ENCODE measurements around the gene SPOCK3.

SPOCK3 gene

DNA sequence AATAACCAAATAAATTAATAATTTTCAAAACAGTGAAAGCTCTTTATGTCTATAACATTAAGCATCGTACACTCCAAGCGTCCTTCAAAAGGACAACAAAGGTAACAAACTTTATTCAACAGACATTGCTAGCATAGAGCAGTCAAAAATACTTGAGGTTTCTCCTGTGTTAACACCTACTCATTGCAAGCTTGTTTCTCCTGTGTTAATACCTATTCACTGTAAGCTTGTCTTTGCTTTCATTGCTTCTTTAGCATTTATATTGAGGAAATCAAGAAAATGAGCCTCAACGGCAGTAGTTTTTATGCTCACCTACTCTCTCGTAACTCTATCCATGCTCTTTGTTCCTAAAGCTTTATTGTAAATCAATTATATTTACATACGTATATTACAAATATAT lies 3.5 kb downstream of the SPOCK3 start:
- H3K27ac ChIP-seq (ENCODE audit: low read length), result no peak overlapping the region

DNA sequence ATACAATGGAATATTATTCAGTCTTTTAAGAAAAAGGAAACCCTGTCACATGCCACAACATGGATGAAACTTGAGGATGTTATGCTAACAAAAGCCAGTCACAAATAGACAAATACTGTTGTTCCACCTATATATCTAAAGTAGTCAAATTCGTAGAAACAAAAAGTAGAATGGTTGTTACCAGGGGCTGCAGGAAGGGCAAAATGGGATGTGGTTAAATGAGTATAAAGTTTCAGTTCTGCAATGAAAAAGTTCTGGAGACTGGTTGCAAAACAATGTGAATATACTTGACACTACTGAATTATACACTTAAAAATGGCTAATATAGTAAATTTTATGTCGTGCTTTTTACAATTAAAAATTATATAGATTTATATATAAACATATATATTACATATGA lies 12.2 kb downstream of the SPOCK3 start:
- Histone ChIP-seq H3K4me1 (ENCODE audit: control insufficient read depth, insufficient read depth, low read length) (no peaks in the 10 kb centered on the region), H3K36me3 (ENCODE audit: control insufficient read depth, insufficient read depth, low read length) (no peaks in the 10 kb centered on the region), H3K27me3 (ENCODE audit: control insufficient read depth, insufficient read depth, low read length) (no peaks in the 10 kb centered on the region), H3K27ac (ENCODE audit: low read length) (no peak overlapping the region), H3K9me3 (ENCODE audit: control insufficient read depth, insufficient read depth, low read length) (no peaks in the 10 kb centered on the region), H3K4me3 (ENCODE audit: low read length) (no peak overlapping the region)
- DNase-seq (ENCODE audit: low read depth, low spot score), result no peak
- no CpG with 5 or more reads among the region's 2 CpGs for WGBS (ENCODE audit: insufficient coverage, insufficient read length)

More for the DNA sequence above, 3.5 kb downstream of the SPOCK3 start:
- peaks cover 8% of the 10 kb centered on the region; the same call in 1 of the 2 replicates for H3K27me3 ChIP-seq (ENCODE audit: control insufficient read depth, insufficient read depth, low read length)
- no peak overlapping the region for H3K4me3 ChIP-seq (ENCODE audit: low read length)
- 83% methylated on average over 1 of the region's 5 CpGs for WGBS (ENCODE audit: insufficient coverage, insufficient read length)
- no peak for DNase-seq (ENCODE audit: low read depth, low spot score)
- no peaks in the 10 kb centered on the region for H3K36me3 ChIP-seq (ENCODE audit: control insufficient read depth, insufficient read depth, low read length)
- no peaks in the 10 kb centered on the region; the same call in 1 of the 2 replicates for H3K4me1 ChIP-seq (ENCODE audit: control insufficient read depth, insufficient read depth, low read length)
- no peaks in the 10 kb centered on the region for H3K9me3 ChIP-seq (ENCODE audit: control insufficient read depth, insufficient read depth, low read length)

DNA sequence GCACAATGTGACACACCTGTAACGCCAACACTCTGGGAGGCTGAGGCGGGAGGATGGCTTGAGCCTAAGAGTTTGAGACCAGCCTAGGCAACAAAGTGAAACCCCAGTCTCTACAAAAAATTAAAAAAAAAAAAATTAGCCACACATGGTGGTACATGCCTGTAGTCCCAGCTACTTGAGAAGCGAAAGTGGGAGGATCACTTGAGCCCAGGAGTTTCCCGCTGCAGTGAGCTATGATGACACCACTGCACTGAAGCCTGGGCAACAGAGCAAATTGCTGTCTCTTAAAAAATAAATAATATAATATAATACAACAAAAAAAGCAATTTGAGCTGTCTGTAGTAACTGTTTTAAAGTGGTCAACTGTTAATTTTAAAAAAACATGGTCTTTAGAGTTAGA lies 13.2 kb downstream of the SPOCK3 start:
- WGBS (ENCODE audit: insufficient coverage, insufficient read length), result no CpG with 5 or more reads among the region's 4 CpGs
- no peak overlapping the region for H3K4me3 ChIP-seq (ENCODE audit: low read length)
- no peak for DNase-seq (ENCODE audit: low read depth, low spot score)
- H3K36me3 ChIP-seq (ENCODE audit: control insufficient read depth, insufficient read depth, low read length), result no peaks in the 10 kb centered on the region
- no peaks in the 10 kb centered on the region for H3K9me3 ChIP-seq (ENCODE audit: control insufficient read depth, insufficient read depth, low read length)
- no peaks in the 10 kb centered on the region for H3K27me3 ChIP-seq (ENCODE audit: control insufficient read depth, insufficient read depth, low read length)
- no peaks in the 10 kb centered on the region for H3K4me1 ChIP-seq (ENCODE audit: control insufficient read depth, insufficient read depth, low read length)
- H3K27ac ChIP-seq (ENCODE audit: low read length), result no peak overlapping the region

- no peak for DNase-seq (ENCODE audit: low read depth, low spot score)
- Histone ChIP-seq H3K4me3 (ENCODE audit: low read length) (no peak overlapping the region), H3K4me1 (ENCODE audit: control insufficient read depth, insufficient read depth, low read length) (no peaks in the 10 kb centered on the region), H3K36me3 (ENCODE audit: control insufficient read depth, insufficient read depth, low read length) (no peaks in the 10 kb centered on the region), H3K27me3 (ENCODE audit: control insufficient read depth, insufficient read depth, low read length) (no peaks in the 10 kb centered on the region), H3K27ac (ENCODE audit: low read length) (no peak overlapping the region), H3K9me3 (ENCODE audit: control insufficient read depth, insufficient read depth, low read length) (no peaks in the 10 kb centered on the region)
- WGBS (ENCODE audit: insufficient coverage, insufficient read length), result 100% methylated on average over 1 of the region's 3 CpGs
Observed at GRCh38 chr4:167218022-167218608, 16.2 kb downstream of the SPOCK3 start.

DNA sequence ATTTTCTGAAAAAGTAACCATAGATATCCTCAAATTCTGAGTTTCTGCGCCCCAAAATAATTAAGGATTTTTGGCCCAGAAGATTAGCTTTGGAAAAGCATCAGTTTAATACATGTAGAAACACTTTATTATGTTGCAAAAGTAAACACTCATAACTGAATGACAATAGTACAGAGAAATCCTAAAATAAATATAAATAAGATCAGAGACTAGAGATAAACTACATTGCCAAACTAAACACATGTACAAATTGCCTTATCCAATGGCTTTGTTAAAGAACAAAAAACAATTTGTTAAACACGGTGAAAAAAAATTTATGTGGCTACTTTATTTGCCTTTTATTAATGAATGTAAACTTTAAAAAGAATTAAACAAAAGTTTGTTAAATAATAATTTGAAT lies 17.5 kb downstream of the SPOCK3 start:
- Histone ChIP-seq H3K27me3 (ENCODE audit: control insufficient read depth, insufficient read depth, low read length) (no peaks in the 10 kb centered on the region), H3K4me3 (ENCODE audit: low read length) (no peak overlapping the region), H3K27ac (ENCODE audit: low read length) (no peak overlapping the region), H3K4me1 (ENCODE audit: control insufficient read depth, insufficient read depth, low read length) (no peaks in the 10 kb centered on the region), H3K36me3 (ENCODE audit: control insufficient read depth, insufficient read depth, low read length) (no peaks in the 10 kb centered on the region), H3K9me3 (ENCODE audit: control insufficient read depth, insufficient read depth, low read length) (no peaks in the 10 kb centered on the region)
- DNase-seq (ENCODE audit: low read depth, low spot score), result no peak
- WGBS (ENCODE audit: insufficient coverage, insufficient read length), result no CpG with 5 or more reads among the region's 2 CpGs

DNA sequence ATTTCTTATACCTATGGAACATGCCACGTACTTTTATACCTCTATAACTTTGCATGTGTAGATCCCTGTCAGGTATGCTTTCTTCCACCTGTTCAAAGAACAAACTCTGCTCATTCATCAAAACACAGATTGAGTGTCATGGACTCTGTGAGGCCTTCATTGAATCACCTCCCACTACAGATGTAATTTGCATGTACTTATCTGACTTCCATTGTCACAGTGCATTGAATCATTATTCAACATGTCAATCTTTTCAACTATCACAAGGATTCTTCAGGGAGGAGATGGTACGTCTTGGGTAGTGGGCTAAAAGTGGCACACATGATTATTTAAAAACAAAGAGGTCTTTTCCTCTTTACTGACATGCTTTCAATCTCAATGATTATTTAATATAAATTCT lies 24.1 kb downstream of the SPOCK3 start:
- Histone ChIP-seq H3K4me1 (ENCODE audit: control insufficient read depth, insufficient read depth, low read length) (no peaks in the 10 kb centered on the region), H3K27ac (ENCODE audit: low read length) (no peak overlapping the region), H3K9me3 (ENCODE audit: control insufficient read depth, insufficient read depth, low read length) (no peaks in the 10 kb centered on the region), H3K4me3 (ENCODE audit: low read length) (no peak overlapping the region), H3K36me3 (ENCODE audit: control insufficient read depth, insufficient read depth, low read length) (no peaks in the 10 kb centered on the region), H3K27me3 (ENCODE audit: control insufficient read depth, insufficient read depth, low read length) (no peaks in the 10 kb centered on the region)
- 100% methylated on average over 1 of the region's 2 CpGs for WGBS (ENCODE audit: insufficient coverage, insufficient read length)
- DNase-seq (ENCODE audit: low read depth, low spot score), result no peak

DNA sequence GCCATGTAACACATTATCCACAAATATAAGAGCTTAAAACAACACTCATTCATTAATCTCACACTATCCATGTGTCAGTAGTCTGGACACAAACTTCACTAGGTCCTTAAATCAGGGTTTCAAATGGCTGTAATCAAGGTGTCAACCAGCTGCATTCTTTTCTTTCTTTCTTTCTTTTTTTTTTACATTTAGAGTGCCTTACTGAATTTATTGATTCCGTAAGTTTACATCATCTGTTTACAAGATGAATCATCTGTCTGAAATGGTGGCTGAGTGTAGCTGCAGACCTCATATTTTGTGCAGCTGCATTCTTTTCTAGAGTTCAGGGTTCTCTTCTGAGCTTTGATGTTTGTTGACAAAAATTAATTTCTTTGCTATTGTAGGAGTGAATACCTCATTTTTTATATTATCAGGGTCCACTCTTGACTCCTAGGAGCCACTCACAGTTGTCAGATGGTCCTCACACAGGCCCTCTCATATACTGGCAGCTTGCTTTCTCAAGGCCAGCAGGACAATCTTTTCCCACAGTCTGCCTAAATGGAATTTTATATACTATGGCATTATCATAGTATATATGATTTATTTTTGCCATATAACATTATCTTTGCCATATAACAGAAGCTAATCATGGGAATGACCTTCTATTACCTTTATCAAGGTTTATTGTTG lies 37.8 kb downstream of the SPOCK3 start:
- no peaks in the 10 kb centered on the region for H3K27me3 ChIP-seq (ENCODE audit: control insufficient read depth, insufficient read depth, low read length)
- no peak overlapping the region for H3K27ac ChIP-seq (ENCODE audit: low read length)
- no peak for DNase-seq (ENCODE audit: low read depth, low spot score)
- no CpG with 5 or more reads among the region's 1 CpG for WGBS (ENCODE audit: insufficient coverage, insufficient read length)
- H3K4me1 ChIP-seq (ENCODE audit: control insufficient read depth, insufficient read depth, low read length), result no peaks in the 10 kb centered on the region
- no peak overlapping the region for H3K4me3 ChIP-seq (ENCODE audit: low read length)
- no peaks in the 10 kb centered on the region for H3K36me3 ChIP-seq (ENCODE audit: control insufficient read depth, insufficient read depth, low read length)
- no peaks in the 10 kb centered on the region for H3K9me3 ChIP-seq (ENCODE audit: control insufficient read depth, insufficient read depth, low read length)

DNA sequence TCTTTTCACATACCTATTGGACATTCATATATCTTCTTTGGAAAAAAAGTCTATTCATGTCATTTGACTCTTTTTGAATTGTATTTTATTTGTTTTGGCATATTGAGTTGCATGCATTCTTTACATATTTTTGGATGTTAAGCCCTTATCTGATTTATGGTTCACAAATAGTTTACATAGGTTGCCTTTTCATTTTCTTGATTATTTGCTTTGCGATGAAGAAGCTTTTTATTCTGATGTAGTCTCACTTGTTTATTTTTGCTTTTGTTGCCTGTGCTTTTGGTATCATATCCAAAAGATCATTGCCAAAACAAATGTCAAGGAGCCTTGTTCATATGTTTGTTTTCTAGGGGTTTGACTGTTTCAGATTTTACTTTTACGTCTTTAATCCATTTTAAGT lies 43.9 kb downstream of the SPOCK3 start:
- no peak for DNase-seq (ENCODE audit: low read depth, low spot score)
- Histone ChIP-seq H3K36me3 (ENCODE audit: control insufficient read depth, insufficient read depth, low read length) (no peaks in the 10 kb centered on the region), H3K9me3 (ENCODE audit: control insufficient read depth, insufficient read depth, low read length) (no peaks in the 10 kb centered on the region), H3K27ac (ENCODE audit: low read length) (no peak overlapping the region), H3K4me3 (ENCODE audit: low read length) (no peak overlapping the region), H3K27me3 (ENCODE audit: control insufficient read depth, insufficient read depth, low read length) (no peaks in the 10 kb centered on the region), H3K4me1 (ENCODE audit: control insufficient read depth, insufficient read depth, low read length) (no peaks in the 10 kb centered on the region)
- no CpG with 5 or more reads among the region's 2 CpGs for WGBS (ENCODE audit: insufficient coverage, insufficient read length)

- no peak overlapping the region for H3K4me3 ChIP-seq (ENCODE audit: low read length)
- no peak overlapping the region for H3K27ac ChIP-seq (ENCODE audit: low read length)
- no peaks in the 10 kb centered on the region for H3K4me1 ChIP-seq (ENCODE audit: control insufficient read depth, insufficient read depth, low read length)
- no peak for DNase-seq (ENCODE audit: low read depth, low spot score)
- H3K9me3 ChIP-seq (ENCODE audit: control insufficient read depth, insufficient read depth, low read length), result no peaks in the 10 kb centered on the region
- H3K27me3 ChIP-seq (ENCODE audit: control insufficient read depth, insufficient read depth, low read length), result no peaks in the 10 kb centered on the region
- no CpG with 5 or more reads among the region's 3 CpGs for WGBS (ENCODE audit: insufficient coverage, insufficient read length)
- no peaks in the 10 kb centered on the region for H3K36me3 ChIP-seq (ENCODE audit: control insufficient read depth, insufficient read depth, low read length)
Observed at GRCh38 chr4:167185465-167185864, 48.8 kb downstream of the SPOCK3 start.

DNA sequence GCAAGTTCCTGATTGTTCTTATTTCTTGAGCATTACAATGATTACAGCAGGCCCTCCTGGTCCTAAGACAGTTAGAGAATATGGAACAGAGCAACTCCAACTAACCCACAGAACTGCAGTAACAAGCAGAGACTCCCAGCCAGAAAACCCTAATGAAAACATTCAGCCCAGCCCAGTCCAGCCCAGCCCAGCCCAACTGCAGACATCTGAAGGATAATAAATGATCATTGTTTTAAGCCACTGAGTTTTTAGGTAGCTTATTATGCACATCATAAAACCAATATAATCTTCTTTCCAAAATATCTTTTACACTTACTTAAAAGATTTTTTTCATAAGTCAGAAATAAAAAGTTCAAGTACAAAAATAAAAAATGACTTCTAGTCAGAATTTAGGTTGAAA lies 51.3 kb downstream of the SPOCK3 start:
- Histone ChIP-seq H3K27ac (ENCODE audit: low read length) (no peak overlapping the region), H3K4me3 (ENCODE audit: low read length) (no peak overlapping the region), H3K36me3 (ENCODE audit: control insufficient read depth, insufficient read depth, low read length) (no peaks in the 10 kb centered on the region), H3K9me3 (ENCODE audit: control insufficient read depth, insufficient read depth, low read length) (no peaks in the 10 kb centered on the region), H3K27me3 (ENCODE audit: control insufficient read depth, insufficient read depth, low read length) (no peaks in the 10 kb centered on the region), H3K4me1 (ENCODE audit: control insufficient read depth, insufficient read depth, low read length) (no peaks in the 10 kb centered on the region)
- DNase-seq (ENCODE audit: low read depth, low spot score), result no peak

- Histone ChIP-seq H3K4me1 (ENCODE audit: control insufficient read depth, insufficient read depth, low read length) (no peaks in the 10 kb centered on the region), H3K27me3 (ENCODE audit: control insufficient read depth, insufficient read depth, low read length) (no peaks in the 10 kb centered on the region), H3K27ac (ENCODE audit: low read length) (no peak overlapping the region), H3K36me3 (ENCODE audit: control insufficient read depth, insufficient read depth, low read length) (no peaks in the 10 kb centered on the region), H3K9me3 (ENCODE audit: control insufficient read depth, insufficient read depth, low read length) (no peaks in the 10 kb centered on the region), H3K4me3 (ENCODE audit: low read length) (no peak overlapping the region)
- no CpG with 5 or more reads among the region's 1 CpG for WGBS (ENCODE audit: insufficient coverage, insufficient read length)
- no peak for DNase-seq (ENCODE audit: low read depth, low spot score)
Observed at GRCh38 chr4:167177925-167178324, 56.4 kb downstream of the SPOCK3 start.

Data from iPS DF 6.9 (cell line).